ENCODE data around the gene TMEM119. TPM values are rescaled to one million over a fixed set of nuclear protein-coding genes. Genes with fewer than 3 reads are reported as not detected.
"Not testable (repeated sequence)": the region's sequence is repeated elsewhere in the genome, so short reads cannot be mapped to it uniquely, and the experiment has no call there.

The TMEM119 gene
- total RNA-seq, 1 experiment from 2014 or later, result not detected

DNA sequence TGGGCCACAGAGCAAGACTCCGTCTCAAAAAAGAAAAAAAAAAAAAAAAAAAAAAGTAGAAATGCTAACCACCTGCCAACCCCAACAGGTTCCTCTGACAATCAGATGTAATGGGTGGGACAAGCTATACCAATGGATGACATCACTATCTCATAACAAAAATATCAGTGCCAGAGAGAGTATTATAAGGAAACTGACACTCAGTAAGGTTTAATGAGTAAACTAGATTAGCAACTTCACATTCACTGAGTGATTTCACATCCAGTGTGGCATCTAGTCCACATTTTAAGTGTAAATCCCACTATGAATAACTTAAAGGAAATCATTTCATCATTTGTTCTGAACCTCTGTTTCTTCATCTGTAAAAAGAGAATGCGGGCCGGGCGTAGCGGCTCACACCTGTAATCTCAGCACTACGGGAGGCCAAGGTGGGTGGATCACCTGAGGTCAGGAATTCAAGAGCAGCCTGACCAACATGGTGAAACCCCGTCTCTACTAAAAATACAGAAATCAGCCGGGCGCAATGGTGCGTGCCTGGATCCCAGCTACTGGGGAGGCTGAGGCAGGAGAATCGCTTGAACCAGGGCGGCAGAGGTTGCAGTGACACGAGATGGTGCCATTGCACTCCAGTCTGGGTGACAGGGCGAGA, 38.8 kb downstream of the TMEM119 start:
- POLR2A ChIA-PET (ENCODE audit: low non-redundant PET), result no interaction called here

DNA sequence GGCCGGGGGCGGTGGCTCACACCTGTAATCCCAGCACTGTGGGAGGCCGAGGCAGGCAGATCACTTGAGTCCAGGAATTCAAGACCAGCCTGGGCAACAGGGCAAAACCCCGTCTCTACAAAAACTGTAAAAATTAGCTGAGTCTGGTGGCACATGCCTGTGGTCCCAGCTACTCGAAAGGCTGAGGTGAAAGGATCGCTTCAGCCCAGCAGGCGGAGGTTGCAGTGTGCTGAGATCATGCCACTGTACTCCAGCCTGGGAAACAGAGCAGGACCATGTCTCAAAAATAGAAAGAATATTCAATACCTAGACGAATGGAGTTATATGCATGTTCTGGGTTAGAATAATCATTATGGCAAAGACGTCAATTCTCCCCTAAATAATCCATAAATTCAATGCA, 42.5 kb downstream of the TMEM119 start:
- BruUV-seq (replicated peaks); CTCF ChIA-PET: not testable (repeated sequence)

More for the DNA sequence above, 38.8 kb downstream of the TMEM119 start:
- intact Hi-C loops (cut with micrococcal nuclease; ENCODE audit: unreplicated experiment), result no loop called here
- H3K4me1 ChIP-seq (ENCODE audit: insufficient read depth, low read length, poor library complexity, severe bottlenecking), result peaks cover 13% of the 10 kb centered on the region
- CTCF ChIA-PET, result no interaction called here
- TF ChIP-seq, protein P1, sequence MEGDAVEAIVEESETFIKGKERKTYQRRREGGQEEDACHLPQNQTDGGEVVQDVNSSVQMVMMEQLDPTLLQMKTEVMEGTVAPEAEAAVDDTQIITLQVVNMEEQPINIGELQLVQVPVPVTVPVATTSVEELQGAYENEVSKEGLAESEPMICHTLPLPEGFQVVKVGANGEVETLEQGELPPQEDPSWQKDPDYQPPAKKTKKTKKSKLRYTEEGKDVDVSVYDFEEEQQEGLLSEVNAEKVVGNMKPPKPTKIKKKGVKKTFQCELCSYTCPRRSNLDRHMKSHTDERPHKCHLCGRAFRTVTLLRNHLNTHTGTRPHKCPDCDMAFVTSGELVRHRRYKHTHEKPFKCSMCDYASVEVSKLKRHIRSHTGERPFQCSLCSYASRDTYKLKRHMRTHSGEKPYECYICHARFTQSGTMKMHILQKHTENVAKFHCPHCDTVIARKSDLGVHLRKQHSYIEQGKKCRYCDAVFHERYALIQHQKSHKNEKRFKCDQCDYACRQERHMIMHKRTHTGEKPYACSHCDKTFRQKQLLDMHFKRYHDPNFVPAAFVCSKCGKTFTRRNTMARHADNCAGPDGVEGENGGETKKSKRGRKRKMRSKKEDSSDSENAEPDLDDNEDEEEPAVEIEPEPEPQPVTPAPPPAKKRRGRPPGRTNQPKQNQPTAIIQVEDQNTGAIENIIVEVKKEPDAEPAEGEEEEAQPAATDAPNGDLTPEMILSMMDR (conservative IDR thresholded peaks at IDR 0.05; ENCODE audit: low read depth, low read length), result no peak
- TF ChIP-seq EZH2 (IDR thresholded peaks at IDR 0.05; ENCODE audit: borderline replicate concordance, low read depth, low read length, poor library complexity, severe bottlenecking), result no peak
- BruUV-seq (replicated peaks), result no TSS peak
- no peaks in the 10 kb centered on the region for H3K27me3 ChIP-seq (replicated peaks; ENCODE audit: insufficient read depth, low read depth, low read length, poor library complexity)
- H3K9me3 ChIP-seq (ENCODE audit: low read depth, low read length, poor library complexity, severe bottlenecking), result no peaks in the 10 kb centered on the region
- H3K36me3 ChIP-seq (ENCODE audit: insufficient read depth, low read length, poor library complexity, severe bottlenecking), result peaks cover 7% of the 10 kb centered on the region
- no peak for DNase-seq (ENCODE audit: low spot score)
- no peak overlapping the region for H3K27ac ChIP-seq (ENCODE audit: low read depth, low read length, poor library complexity, severe bottlenecking)
- peak overlapping the region; percentile 79 for H3K4me3 ChIP-seq (ENCODE audit: low read depth, low read length, poor library complexity, severe bottlenecking)

DNA sequence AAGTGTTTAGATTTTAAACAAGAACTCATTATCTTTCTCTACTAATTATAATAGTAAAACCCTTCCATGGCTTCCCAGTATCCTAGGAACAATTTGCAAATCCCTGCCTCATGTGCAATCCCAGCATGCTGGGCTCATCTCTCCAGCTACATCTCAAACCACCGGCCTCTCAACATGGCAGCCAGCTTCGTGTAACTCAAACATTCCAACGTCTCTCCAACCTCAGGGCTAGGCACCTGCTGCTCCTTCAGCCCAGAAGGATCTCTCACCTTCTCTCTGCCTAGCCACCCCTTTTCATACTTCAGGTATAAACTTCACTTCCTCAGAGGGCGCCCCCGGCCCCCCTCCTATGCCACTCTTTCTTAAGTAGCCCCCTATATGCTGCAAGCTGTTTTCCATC, 44.1 kb downstream of the TMEM119 start:
- Histone ChIP-seq H3K9me3 (ENCODE audit: low read depth, low read length, poor library complexity, severe bottlenecking) (no peaks in the 10 kb centered on the region), H3K36me3 (ENCODE audit: insufficient read depth, low read length, poor library complexity, severe bottlenecking) (peaks cover 10% of the 10 kb centered on the region), H3K4me1 (ENCODE audit: insufficient read depth, low read length, poor library complexity, severe bottlenecking) (no peaks in the 10 kb centered on the region), H3K4me3 (ENCODE audit: low read depth, low read length, poor library complexity, severe bottlenecking) (no peak overlapping the region), H3K27me3 (replicated peaks; ENCODE audit: insufficient read depth, low read depth, low read length, poor library complexity) (no peaks in the 10 kb centered on the region), H3K27ac (ENCODE audit: low read depth, low read length, poor library complexity, severe bottlenecking) (no peak overlapping the region)
- POLR2A ChIA-PET (ENCODE audit: low non-redundant PET), result no interaction called here
- CTCF ChIA-PET, result no interaction called here
- intact Hi-C loops (cut with micrococcal nuclease; ENCODE audit: unreplicated experiment), result no loop called here
- no TSS peak for BruUV-seq (replicated peaks)
- TF ChIP-seq, protein P1 (conservative IDR thresholded peaks at IDR 0.05; ENCODE audit: low read depth, low read length), result no peak
- TF ChIP-seq EZH2 (IDR thresholded peaks at IDR 0.05; ENCODE audit: borderline replicate concordance, low read depth, low read length, poor library complexity, severe bottlenecking), result no peak
- DNase-seq (ENCODE audit: low spot score), result no peak

More for the DNA sequence above, 42.5 kb downstream of the TMEM119 start:
- intact Hi-C loops (cut with micrococcal nuclease; ENCODE audit: unreplicated experiment); H3K9me3 ChIP-seq (ENCODE audit: low read depth, low read length, poor library complexity, severe bottlenecking); DNase-seq (ENCODE audit: low spot score); POLR2A ChIA-PET (ENCODE audit: low non-redundant PET); H3K27ac ChIP-seq (ENCODE audit: low read depth, low read length, poor library complexity, severe bottlenecking); H3K4me3 ChIP-seq (ENCODE audit: low read depth, low read length, poor library complexity, severe bottlenecking); H3K4me1 ChIP-seq (ENCODE audit: insufficient read depth, low read length, poor library complexity, severe bottlenecking); H3K36me3 ChIP-seq (ENCODE audit: insufficient read depth, low read length, poor library complexity, severe bottlenecking); H3K27me3 ChIP-seq (replicated peaks; ENCODE audit: insufficient read depth, low read depth, low read length, poor library complexity): not testable (repeated sequence)

DNA sequence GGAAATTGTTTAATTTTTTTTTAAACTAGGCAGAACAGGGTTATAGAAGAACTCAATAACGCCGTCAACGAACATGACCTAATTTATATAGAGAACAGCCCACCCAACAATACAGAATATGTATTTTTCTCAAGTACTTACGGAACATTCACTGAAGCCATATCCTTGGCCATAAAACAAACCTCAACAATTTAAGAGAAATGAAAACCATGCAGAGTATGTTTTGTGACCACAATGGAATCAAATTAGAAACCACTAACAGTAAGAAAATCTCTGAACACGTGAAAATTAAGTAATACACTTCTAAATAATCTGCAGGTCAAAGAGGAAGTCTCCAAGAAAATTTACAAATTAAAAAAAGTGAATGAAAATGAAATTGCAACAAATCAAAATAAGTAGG, 46.3 kb downstream of the TMEM119 start:
- intact Hi-C loops (cut with micrococcal nuclease; ENCODE audit: unreplicated experiment), result no loop called here
- no peaks in the 10 kb centered on the region for H3K4me1 ChIP-seq (ENCODE audit: insufficient read depth, low read length, poor library complexity, severe bottlenecking)
- no peak overlapping the region for H3K27ac ChIP-seq (ENCODE audit: low read depth, low read length, poor library complexity, severe bottlenecking)
- H3K36me3 ChIP-seq (ENCODE audit: insufficient read depth, low read length, poor library complexity, severe bottlenecking), result peaks cover 28% of the 10 kb centered on the region
- no peaks in the 10 kb centered on the region for H3K9me3 ChIP-seq (ENCODE audit: low read depth, low read length, poor library complexity, severe bottlenecking)
- ChIA-PET POLR2A (ENCODE audit: low non-redundant PET) (no interaction called here), CTCF (no interaction called here)
- no peak overlapping the region for H3K4me3 ChIP-seq (ENCODE audit: low read depth, low read length, poor library complexity, severe bottlenecking)
- no TSS peak for BruUV-seq (replicated peaks)
- DNase-seq (ENCODE audit: low spot score), result no peak
- TF ChIP-seq, protein P1 (conservative IDR thresholded peaks at IDR 0.05; ENCODE audit: low read depth, low read length), result no peak
- no peak for TF ChIP-seq EZH2 (IDR thresholded peaks at IDR 0.05; ENCODE audit: borderline replicate concordance, low read depth, low read length, poor library complexity, severe bottlenecking)
- H3K27me3 ChIP-seq (replicated peaks; ENCODE audit: insufficient read depth, low read depth, low read length, poor library complexity), result no peaks in the 10 kb centered on the region
